HG03139 (cell line): ENCODE measurements around the gene TSPAN15.
"Not testable (repeated sequence)": the region's sequence is repeated elsewhere in the genome, so short reads cannot be mapped to it uniquely, and the experiment has no call there.

ENCODE experiments used
- ATAC-seq: cut with Tn5 transposase; IDR thresholded peaks from one replicate; pipeline ENCODE4 v1.9.1; 2021; ENCODE audit not compliant: unreplicated experiment

TSPAN15 gene

GRCh38 chr10:69536521-69536920 lies 85.3 kb downstream of the TSPAN15 start:
- ATAC-seq = not testable (repeated sequence)

GRCh38 chr10:69537449-69537848 lies 86.2 kb downstream of the TSPAN15 start:
- ATAC-seq = no peak

- ATAC-seq = no peak
Measured at GRCh38 chr10:69538461-69538860, 87.2 kb downstream of the TSPAN15 start.

GRCh38 chr10:69541463-69541862 lies 90.2 kb downstream of the TSPAN15 start:
- ATAC-seq = no peak

GRCh38 chr10:69549959-69550358 lies 98.7 kb downstream of the TSPAN15 start:
- ATAC-seq = no peak

GRCh38 chr10:69552268-69552667 lies 101.0 kb downstream of the TSPAN15 start:
- ATAC-seq = no peak

- no peak for ATAC-seq
Measured at GRCh38 chr10:69553328-69553727, 102.1 kb downstream of the TSPAN15 start.

GRCh38 chr10:69554611-69555010 lies 103.3 kb downstream of the TSPAN15 start:
- ATAC-seq = no peak
